OCI-LY7 (cell line): ENCODE results near the gene COL8A1. TPM values are rescaled to one million over a fixed set of nuclear protein-coding genes. Genes with fewer than 3 reads are reported as not detected.
"Not testable (repeated sequence)": the region's sequence is repeated elsewhere in the genome, so short reads cannot be mapped to it uniquely, and the experiment has no call there.

Experiments used
- BruUV-seq: library from RNA; stranded (reverse); fragments of 400-500 nt; replicated peaks from 2 replicates; lab custom pipeline; 2021; lab: Mats Ljungman, UMichigan
- CTCF ChIA-PET: fragments of 300-600 bp; sonication (Branson Sonifier 250); formaldehyde crosslinking; loops from one replicate; lab custom pipeline; 2022; ENCODE audit warnings: antibody characterized with exemption; ENCODE audit not compliant: unreplicated experiment; lab: Charles Lee
- POLR2A ChIA-PET: fragments of 300-600 bp; sonication (Branson Sonifier 250); formaldehyde crosslinking; loops from one replicate; lab custom pipeline; 2022; ENCODE audit warnings: antibody characterized with exemption; lab: Charles Lee
- DNase-seq: peaks from one replicate; pipeline ENCODE4 v3.0.0-alpha.2; 2015; ENCODE audit warnings: low spot score
- H2AFZ ChIP-seq: fragments of 200-600 bp; sonication (generic), shearing (Covaris generic); 2 replicates; pipeline ENCODE4 v1.6.1; 2014; ENCODE audit warnings: mild to moderate bottlenecking, antibody characterized with exemption, low read length, moderate library complexity
- H3K27ac ChIP-seq: fragments of 200-600 bp; sonication (generic); 2 replicates; pipeline ENCODE4 v1.5.1; 2014; ENCODE audit warnings: mixed run types, low read depth, mild to moderate bottlenecking, moderate library complexity, low read length, inconsistent platforms; ENCODE audit not compliant: poor library complexity, severe bottlenecking
- H3K36me3 ChIP-seq: fragments of 200-600 bp; sonication (generic); 2 replicates; pipeline ENCODE4 v1.6.1; 2014; ENCODE audit warnings: mild to moderate bottlenecking, antibody characterized with exemption, low read length, moderate library complexity, mixed read lengths; ENCODE audit not compliant: insufficient read depth
- H3K4me1 ChIP-seq: fragments of 200-600 bp; sonication (generic); 2 replicates; pipeline ENCODE4 v1.5.1; 2014; ENCODE audit warnings: mild to moderate bottlenecking, low read length; ENCODE audit not compliant: insufficient read depth, poor library complexity, severe bottlenecking
- H3K4me2 ChIP-seq: fragments of 200-600 bp; sonication (generic); 2 replicates; pipeline ENCODE4 v1.6.1; 2014; ENCODE audit warnings: mild to moderate bottlenecking, low read length
- H3K4me3 ChIP-seq: fragments of 200-600 bp; sonication (generic); 2 replicates; pipeline ENCODE4 v1.5.1; 2014; ENCODE audit warnings: mild to moderate bottlenecking, low read depth, low read length; ENCODE audit not compliant: poor library complexity, severe bottlenecking
- H3K79me2 ChIP-seq: fragments of 200-600 bp; sonication (generic); 2 replicates; pipeline ENCODE4 v1.6.1; 2016; ENCODE audit warnings: low read depth, mild to moderate bottlenecking, low read length, moderate library complexity, mixed read lengths; ENCODE audit not compliant: insufficient read depth
- H3K9me2 ChIP-seq: fragments of 200-600 bp; sonication (generic); 2 replicates; pipeline ENCODE4 v1.6.1; 2016; ENCODE audit warnings: mild to moderate bottlenecking, low read length, mixed read lengths; ENCODE audit not compliant: insufficient read depth
- H3K9me3 ChIP-seq: fragments of 200-600 bp; sonication (generic); 2 replicates; pipeline ENCODE4 v1.6.1; 2014; ENCODE audit warnings: mild to moderate bottlenecking, mixed run types, low read length, mixed read lengths
- H4K20me1 ChIP-seq: fragments of 200-600 bp; sonication (generic); 2 replicates; pipeline ENCODE4 v1.6.1; 2014; ENCODE audit warnings: mild to moderate bottlenecking, antibody characterized with exemption, low read length, moderate library complexity, mixed read lengths; ENCODE audit not compliant: insufficient read depth
- CTCF ChIP-seq: fragments of 200-600 bp; sonication (generic); conservative IDR thresholded peaks from 2 replicates; pipeline ENCODE4 v1.5.1; 2014; ENCODE audit warnings: mild to moderate bottlenecking, antibody characterized with exemption, low read length, moderate library complexity, mixed read lengths
- EZH2phosphoT487 ChIP-seq: fragments of 200-600 bp; sonication (generic); IDR thresholded peaks from 2 replicates; pipeline ENCODE4 v1.6.1; 2018; ENCODE audit warnings: low read depth, borderline replicate concordance, mild to moderate bottlenecking, mixed run types, antibody characterized with exemption, low read length, moderate library complexity, mixed read lengths
- intact Hi-C: fragments of 100-400 bp; cut with micrococcal nuclease; formaldehyde crosslinking; loops from one replicate; pipeline ENCODE4 v1.10.0; 2022; ENCODE audit not compliant: unreplicated experiment
- total RNA-seq, 2 experiments: library from RNA; depleted of rRNA in 1 of 2; stranded (reverse); fragments of >200 nt in 1 of 2; shearing (Covaris generic) in 1 of 2; gene quantifications; 2 replicates each; pipeline ENCODE4 v1.2.3, GENCODE V29; 2014 to 2022

Gene COL8A1
- total RNA-seq, 2 experiments from 2014 or later: 0.10 TPM; not detected in 1

GRCh38 chr3:99730870-99731269 lies 92.5 kb downstream of the COL8A1 start:
- no peaks in the 10 kb centered on the region for H4K20me1 ChIP-seq
- H3K79me2 ChIP-seq: no peaks in the 10 kb centered on the region
- no peak for DNase-seq
- intact Hi-C loops: no loop called here
- BruUV-seq: no TSS peak
- no peak overlapping the region for H3K4me2 ChIP-seq
- H2AFZ ChIP-seq: no peak overlapping the region
- TF ChIP-seq EZH2phosphoT487 (no peak), CTCF (no peak)
- ChIA-PET CTCF (no interaction called here), POLR2A (interaction anchor here (1.2 kb wide), 1 partner anchor 10 kb away, joined by 3 read pairs; no protein-coding TSS in a partner anchor)
- H3K36me3 ChIP-seq: no peaks in the 10 kb centered on the region
- H3K9me2 ChIP-seq: no peaks in the 10 kb centered on the region
- no peaks in the 10 kb centered on the region for H3K9me3 ChIP-seq
- H3K4me1 ChIP-seq: no peaks in the 10 kb centered on the region
- no peak overlapping the region for H3K4me3 ChIP-seq
- H3K27ac ChIP-seq: no peak overlapping the region

GRCh38 chr3:99731499-99731898 lies 93.1 kb downstream of the COL8A1 start:
- intact Hi-C loops: no loop called here
- no peaks in the 10 kb centered on the region for H3K4me1 ChIP-seq
- no peak for TF ChIP-seq EZH2phosphoT487
- TF ChIP-seq CTCF: no peak
- DNase-seq: no peak
- no peaks in the 10 kb centered on the region for H3K9me3 ChIP-seq
- no peak overlapping the region for H3K4me2 ChIP-seq
- H2AFZ ChIP-seq: no peak overlapping the region
- ChIA-PET POLR2A (interaction anchor here (1.2 kb wide), 1 partner anchor 9 kb away, joined by 3 read pairs; no protein-coding TSS in a partner anchor), CTCF (no interaction called here)
- no peaks in the 10 kb centered on the region for H4K20me1 ChIP-seq
- H3K79me2 ChIP-seq: no peaks in the 10 kb centered on the region
- no peaks in the 10 kb centered on the region for H3K9me2 ChIP-seq
- H3K27ac ChIP-seq: no peak overlapping the region
- H3K36me3 ChIP-seq: no peaks in the 10 kb centered on the region
- BruUV-seq: no TSS peak
- H3K4me3 ChIP-seq: no peak overlapping the region

GRCh38 chr3:99740371-99740770 lies 102.0 kb downstream of the COL8A1 start:
- H3K79me2 ChIP-seq, H3K4me1 ChIP-seq, H3K36me3 ChIP-seq, intact Hi-C loops, H3K27ac ChIP-seq, H3K4me2 ChIP-seq, BruUV-seq, H3K4me3 ChIP-seq, H2AFZ ChIP-seq, CTCF ChIA-PET, H3K9me3 ChIP-seq, H3K9me2 ChIP-seq, DNase-seq, H4K20me1 ChIP-seq: not testable (repeated sequence)
- POLR2A ChIA-PET: interaction anchor here (1.1 to 1.2 kb wide), 2 partner anchors 9 to 11 kb away, joined by 3 read pairs; no protein-coding TSS in a partner anchor
